ENCODE results near the gene AREG.

DNA sequence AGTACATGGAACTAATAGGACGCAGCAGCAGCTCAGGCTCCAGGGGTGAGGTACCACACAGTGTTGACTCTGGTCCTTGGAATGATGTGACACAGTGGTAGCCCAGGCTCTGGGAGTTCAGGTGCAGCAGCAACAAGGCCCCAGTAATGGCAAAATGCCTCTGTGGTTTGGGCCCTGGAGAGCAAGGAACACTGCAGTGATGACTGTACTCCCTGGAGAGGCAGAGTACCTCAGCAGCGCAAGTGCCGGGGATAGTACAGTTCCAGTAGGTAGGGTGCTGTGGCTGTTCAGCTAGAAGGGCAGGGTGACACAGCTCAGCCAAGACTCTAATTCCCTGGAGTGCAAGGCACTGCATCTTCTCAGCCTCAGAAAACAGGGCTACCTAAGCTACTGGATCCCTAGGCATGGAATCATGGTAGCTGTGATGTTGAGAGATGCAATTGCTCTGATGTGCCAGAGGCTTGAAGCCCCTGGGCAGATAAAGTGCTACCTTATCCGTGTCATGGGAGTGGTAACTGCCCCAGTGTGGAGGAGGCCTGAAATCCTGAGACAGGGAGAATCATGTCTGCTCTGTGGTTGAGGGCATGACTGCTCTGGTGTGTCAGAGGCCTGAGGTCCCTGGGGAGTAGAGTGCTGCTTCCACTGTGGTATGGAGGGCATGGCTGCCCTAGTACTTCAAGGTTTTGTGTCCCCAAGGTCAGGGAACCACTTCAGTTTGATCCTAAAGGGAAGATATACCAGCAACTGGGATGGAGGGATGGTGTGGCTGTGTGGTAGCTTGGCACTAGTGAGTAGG is 55.2 kb downstream of the AREG start:
- TF ChIP-seq, protein P1, sequence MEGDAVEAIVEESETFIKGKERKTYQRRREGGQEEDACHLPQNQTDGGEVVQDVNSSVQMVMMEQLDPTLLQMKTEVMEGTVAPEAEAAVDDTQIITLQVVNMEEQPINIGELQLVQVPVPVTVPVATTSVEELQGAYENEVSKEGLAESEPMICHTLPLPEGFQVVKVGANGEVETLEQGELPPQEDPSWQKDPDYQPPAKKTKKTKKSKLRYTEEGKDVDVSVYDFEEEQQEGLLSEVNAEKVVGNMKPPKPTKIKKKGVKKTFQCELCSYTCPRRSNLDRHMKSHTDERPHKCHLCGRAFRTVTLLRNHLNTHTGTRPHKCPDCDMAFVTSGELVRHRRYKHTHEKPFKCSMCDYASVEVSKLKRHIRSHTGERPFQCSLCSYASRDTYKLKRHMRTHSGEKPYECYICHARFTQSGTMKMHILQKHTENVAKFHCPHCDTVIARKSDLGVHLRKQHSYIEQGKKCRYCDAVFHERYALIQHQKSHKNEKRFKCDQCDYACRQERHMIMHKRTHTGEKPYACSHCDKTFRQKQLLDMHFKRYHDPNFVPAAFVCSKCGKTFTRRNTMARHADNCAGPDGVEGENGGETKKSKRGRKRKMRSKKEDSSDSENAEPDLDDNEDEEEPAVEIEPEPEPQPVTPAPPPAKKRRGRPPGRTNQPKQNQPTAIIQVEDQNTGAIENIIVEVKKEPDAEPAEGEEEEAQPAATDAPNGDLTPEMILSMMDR (IDR thresholded peaks at IDR 0.05): no peak
- TF ChIP-seq EP300 (IDR thresholded peaks at IDR 0.05): no peak
